H7 (cell line): ENCODE measurements around the gene RPS26. TPM values are rescaled to one million over a fixed set of nuclear protein-coding genes. Genes with fewer than 3 reads are reported as not detected.
"Not testable (repeated sequence)": the region's sequence is repeated elsewhere in the genome, so short reads cannot be mapped to it uniquely, and the experiment has no call there.

Source experiments
- DNase-seq: peaks from one replicate; pipeline ENCODE4 v3.0.0; 2012
- H3K27me3 ChIP-seq: 2 replicates; pipeline ENCODE4 v1.6.0; 2011; ENCODE audit warnings: mild to moderate bottlenecking, low read length; ENCODE audit not compliant: control insufficient read depth, insufficient read depth
- H3K36me3 ChIP-seq: replicated peaks from 2 replicates; pipeline ENCODE4 v1.5.1; 2011; ENCODE audit warnings: low read length; ENCODE audit not compliant: control insufficient read depth, insufficient read depth
- H3K4me3 ChIP-seq: 2 replicates; pipeline ENCODE4 v1.5.1; 2011; ENCODE audit warnings: low read depth, mild to moderate bottlenecking, control low read depth, low read length, moderate library complexity; ENCODE audit not compliant: insufficient read depth
- total RNA-seq: library from RNA; depleted of rRNA; stranded (reverse); fragments of >200 nt; shearing (Covaris generic); gene quantifications from 2 replicates; pipeline ENCODE4 v1.2.3, GENCODE V29; 2014; rRNA removed

The RPS26 gene
- 830 and 1,197 TPM in 2 replicates for total RNA-seq

GRCh38 chr12:56041552-56042429 lies at the start of gene RPS26:
TSS of gene RPS26 (plus strand) at chr12:56041918. CDS start at chr12:56042167, 249 bp downstream.
- H3K4me3 ChIP-seq, result peak within 1 kb of the TSS; percentile 95
- H3K27me3 ChIP-seq, result no peaks in the 10 kb centered on the region
- H3K36me3 ChIP-seq, result peaks cover 14% of the 10 kb centered on the region
- peak; percentile 94 for DNase-seq

- DNase-seq, result no peak
- Histone ChIP-seq H3K27me3 (no peaks in the 10 kb centered on the region), H3K4me3 (no peak overlapping the region), H3K36me3 (peaks cover 39% of the 10 kb centered on the region)
Observed at GRCh38 chr12:55993230-55993853, 48.4 kb upstream of the RPS26 start.

DNA sequence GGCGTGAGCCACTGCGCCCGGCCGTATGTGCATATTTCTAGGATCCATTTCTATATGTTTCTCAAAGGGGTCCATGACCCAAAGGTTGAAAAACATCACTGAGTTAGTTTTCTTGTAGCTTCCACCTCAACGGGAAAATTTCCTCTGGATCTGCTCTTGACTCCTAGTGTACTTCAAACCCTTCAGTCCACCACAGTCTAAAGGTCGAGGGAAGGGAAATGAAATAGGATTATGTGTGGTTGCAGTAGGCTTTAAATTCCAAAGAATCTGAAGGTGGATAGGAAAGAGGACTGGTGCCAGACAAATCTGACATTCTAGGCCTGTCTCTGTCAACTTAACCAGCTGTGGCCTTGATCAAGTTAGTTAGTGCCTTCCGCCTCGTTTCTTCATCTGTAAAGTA lies 46.4 kb upstream of the RPS26 start:
- Histone ChIP-seq H3K4me3 (no peak overlapping the region), H3K36me3 (peaks cover 32% of the 10 kb centered on the region), H3K27me3 (no peaks in the 10 kb centered on the region)
- no peak for DNase-seq

DNA sequence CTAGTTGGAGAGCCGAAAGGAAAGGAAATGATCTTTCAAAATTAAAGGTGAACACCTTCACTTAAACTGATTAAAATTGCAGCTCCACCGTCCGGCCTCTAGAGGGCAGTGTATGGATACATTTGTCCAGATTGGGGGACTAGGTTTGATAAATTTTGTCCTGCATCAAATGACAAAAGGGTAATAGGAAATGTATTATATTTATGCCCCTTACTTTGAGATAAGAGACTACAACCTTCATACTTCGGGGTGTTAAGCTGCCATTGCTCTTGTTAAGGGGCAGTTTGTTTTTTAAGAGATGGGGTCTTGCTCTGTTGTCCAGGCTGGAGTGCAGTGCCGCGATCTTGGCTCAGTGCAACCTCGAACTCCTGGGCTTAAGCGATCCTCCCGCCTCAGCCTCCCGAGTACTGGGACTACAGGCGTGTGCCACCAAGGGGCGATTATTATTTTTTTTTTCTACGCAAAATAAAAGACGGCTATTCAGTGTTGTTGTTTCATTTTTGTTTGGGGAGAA lies 45.5 kb upstream of the RPS26 start:
- Histone ChIP-seq H3K27me3 (no peaks in the 10 kb centered on the region), H3K36me3 (peaks cover 23% of the 10 kb centered on the region), H3K4me3 (no peak overlapping the region)
- DNase-seq, result peak; percentile 61

- DNase-seq, result peak; percentile 97
- Histone ChIP-seq H3K4me3 (peak within 1 kb of the TSS; percentile 95), H3K36me3 (peaks cover 22% of the 10 kb centered on the region), H3K27me3 (no peaks in the 10 kb centered on the region)
Observed at GRCh38 chr12:55996715-55997534, 44.8 kb upstream of the RPS26 start, which contains the start of gene SUOX. TSS of gene SUOX (plus strand) at chr12:55997276. CDS start at chr12:56002222, 4,946 bp downstream.

DNA sequence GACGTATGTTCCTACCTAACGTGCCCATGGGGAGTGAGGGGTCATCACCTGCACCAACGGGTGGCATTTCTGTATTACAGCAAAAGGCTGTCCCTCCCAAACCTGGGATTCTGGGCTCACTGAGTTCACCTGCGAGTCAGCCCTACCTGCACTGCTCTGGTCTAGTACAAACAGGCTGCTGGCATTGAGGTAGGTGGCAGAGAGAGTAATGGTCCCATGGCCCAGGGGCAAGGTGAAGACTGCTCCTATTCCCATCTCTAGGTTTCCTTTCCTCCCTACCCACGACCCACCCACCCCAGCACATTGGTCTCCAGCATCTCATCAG lies 44.2 kb upstream of the RPS26 start:
- H3K27me3 ChIP-seq, result no peaks in the 10 kb centered on the region
- peak; percentile 62 for DNase-seq
- peaks cover 17% of the 10 kb centered on the region for H3K36me3 ChIP-seq

GRCh38 chr12:55999522-55999921 lies 42.2 kb upstream of the RPS26 start:
- not testable (repeated sequence) for DNase-seq, H3K4me3 ChIP-seq, H3K36me3 ChIP-seq, H3K27me3 ChIP-seq

More for the DNA sequence above, 44.2 kb upstream of the RPS26 start:
- H3K4me3 ChIP-seq, result peak overlapping the region; percentile 95

GRCh38 chr12:55999999-56000540 lies 41.6 kb upstream of the RPS26 start:
- not testable (repeated sequence) for DNase-seq, H3K4me3 ChIP-seq, H3K36me3 ChIP-seq, H3K27me3 ChIP-seq

DNA sequence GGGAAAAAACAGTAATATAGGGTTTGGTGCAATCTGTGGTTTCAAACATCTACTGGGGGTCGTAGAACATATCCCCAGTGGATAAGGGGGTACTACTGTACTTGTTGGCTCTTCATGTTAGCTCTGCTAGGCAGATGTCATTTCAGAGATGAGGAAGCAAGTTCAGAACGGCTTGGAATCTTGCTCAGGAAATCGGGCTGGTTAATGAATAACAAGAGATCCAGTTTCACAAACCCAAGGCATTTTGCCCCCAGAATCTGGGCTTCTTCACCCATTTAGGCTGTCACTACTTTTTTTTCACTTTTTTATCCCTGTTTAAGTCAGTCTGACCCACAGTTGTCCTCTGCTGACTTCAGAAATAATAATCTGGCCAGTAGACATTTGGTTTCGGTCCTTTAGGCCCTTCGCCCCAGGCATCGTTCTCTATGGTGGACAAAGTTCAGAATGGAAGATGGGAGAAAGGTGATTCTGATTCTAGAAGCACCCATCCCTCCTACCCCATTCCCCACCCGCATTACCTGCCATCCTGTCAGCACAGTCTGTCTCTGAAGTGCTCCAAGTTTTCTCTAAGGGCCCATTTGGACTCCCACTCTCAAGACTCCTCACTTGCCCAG lies 40.1 kb upstream of the RPS26 start:
- no peaks in the 10 kb centered on the region for H3K27me3 ChIP-seq
- H3K36me3 ChIP-seq, result peaks cover 6% of the 10 kb centered on the region

DNA sequence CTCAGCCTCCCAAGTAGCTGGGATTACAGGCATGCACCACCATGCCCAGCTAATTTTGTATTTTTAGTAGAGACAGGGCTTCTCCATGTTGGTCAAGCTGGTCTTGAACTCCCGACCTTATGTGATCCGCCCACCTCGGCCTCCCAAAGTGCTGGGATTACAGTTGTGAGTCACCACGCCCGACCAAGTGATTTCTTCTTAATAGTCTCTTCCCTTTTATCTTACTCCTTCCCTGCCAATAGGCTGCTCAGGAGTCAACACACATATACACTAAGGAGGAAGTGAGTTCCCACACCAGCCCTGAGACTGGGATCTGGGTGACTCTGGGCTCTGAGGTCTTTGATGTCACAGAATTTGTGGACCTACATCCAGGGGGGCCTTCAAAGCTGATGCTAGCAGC lies 38.3 kb upstream of the RPS26 start:
- not testable (repeated sequence) for H3K4me3 ChIP-seq, H3K36me3 ChIP-seq, DNase-seq, H3K27me3 ChIP-seq

More for the DNA sequence above, 40.1 kb upstream of the RPS26 start:
- no peak for DNase-seq
- H3K4me3 ChIP-seq, result no peak overlapping the region

DNA sequence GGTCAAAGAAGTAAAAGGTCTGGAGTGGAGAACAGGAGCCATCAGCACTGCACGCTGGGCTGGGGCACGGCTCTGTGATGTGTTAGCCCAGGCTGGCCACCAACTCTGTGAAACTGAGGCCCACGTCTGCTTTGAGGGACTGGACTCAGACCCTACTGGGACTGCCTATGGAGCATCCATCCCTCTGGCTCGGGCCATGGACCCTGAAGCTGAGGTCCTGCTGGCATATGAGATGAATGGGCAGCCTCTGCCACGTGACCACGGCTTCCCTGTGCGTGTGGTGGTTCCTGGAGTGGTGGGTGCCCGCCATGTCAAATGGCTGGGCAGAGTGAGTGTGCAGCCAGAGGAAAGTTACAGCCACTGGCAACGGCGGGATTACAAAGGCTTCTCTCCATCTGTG lies 37.5 kb upstream of the RPS26 start:
- H3K27me3 ChIP-seq, result no peaks in the 10 kb centered on the region
- no peak for DNase-seq
- peaks cover 6% of the 10 kb centered on the region for H3K36me3 ChIP-seq
- no peak overlapping the region for H3K4me3 ChIP-seq

DNA sequence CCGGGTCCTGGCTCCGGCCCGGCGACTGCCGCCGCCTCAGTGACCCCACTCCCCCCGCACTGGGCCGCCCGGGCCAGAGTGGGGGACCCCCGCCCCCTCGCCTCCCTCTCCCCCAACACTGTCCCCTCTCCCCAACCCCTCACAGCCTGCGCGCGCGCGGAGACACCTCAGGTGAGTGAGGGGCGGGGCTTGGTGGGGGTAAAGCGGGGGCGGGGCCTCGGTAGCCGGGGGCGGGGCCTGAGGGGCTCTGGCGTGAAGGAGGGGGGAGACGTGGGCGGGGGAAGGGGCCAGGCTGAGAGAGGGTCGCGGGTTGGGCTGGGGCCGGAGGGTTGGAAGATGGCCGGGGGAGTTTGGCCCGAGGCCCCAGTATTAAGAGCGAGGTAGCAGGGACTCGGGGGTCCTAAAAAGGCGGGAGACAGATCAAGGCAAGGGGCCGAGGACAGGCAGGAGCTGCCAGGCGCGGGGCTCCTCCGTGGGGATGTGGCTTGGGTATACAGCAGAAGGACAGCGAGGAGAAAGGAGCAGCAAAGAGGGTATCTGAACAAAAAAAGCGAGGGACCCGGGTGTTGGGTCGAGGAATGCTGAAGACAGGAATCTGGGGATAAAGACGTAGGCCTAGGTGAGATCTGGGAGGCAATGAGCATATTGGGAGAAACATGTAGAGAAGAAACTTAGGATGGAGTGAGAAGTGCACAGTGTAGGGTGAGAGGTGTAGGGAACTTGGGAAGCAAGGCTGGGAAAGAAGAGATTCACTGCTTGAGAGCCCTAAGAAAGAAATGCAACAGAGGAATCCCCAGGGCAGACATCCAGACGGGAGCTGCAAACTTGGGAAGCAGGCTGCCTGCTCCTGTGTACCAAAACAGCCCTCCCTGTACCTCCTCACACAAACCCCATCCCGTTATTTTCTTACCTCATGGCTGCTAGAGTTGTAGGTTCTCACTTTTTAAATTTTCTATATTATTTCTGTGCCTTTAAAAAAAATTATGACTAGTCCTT lies 33.9 kb upstream of the RPS26 start:
- H3K27me3 ChIP-seq, result no peaks in the 10 kb centered on the region
- DNase-seq, result peak; percentile 100
- peak overlapping the region; percentile 64 for H3K4me3 ChIP-seq
- peaks cover 4% of the 10 kb centered on the region for H3K36me3 ChIP-seq

DNA sequence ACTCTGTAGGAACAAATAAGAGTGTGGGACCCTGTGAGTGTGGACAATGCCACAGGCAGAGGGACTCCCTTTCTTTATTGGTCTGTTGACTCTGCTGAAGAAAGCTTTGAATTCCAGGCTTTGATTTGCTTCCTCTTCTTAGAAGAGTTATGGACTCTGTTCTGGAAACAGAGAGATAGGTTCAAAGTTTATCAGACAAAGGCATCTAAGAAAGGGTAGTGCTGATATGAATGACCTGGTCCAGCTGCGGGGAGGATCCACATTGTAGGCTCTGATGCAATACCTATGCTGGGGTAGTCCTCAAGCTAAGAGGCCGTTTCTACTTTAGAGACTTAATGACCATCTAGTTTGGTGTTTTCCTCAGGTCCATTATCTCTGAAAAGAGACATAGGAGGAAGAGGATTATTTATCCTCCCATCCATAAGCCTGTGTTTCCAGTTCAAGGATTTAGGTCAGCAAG lies 31.6 kb upstream of the RPS26 start:
- H3K27me3 ChIP-seq, result no peaks in the 10 kb centered on the region
- no peak for DNase-seq
- H3K4me3 ChIP-seq, result no peak overlapping the region
- no peaks in the 10 kb centered on the region for H3K36me3 ChIP-seq
